Stimulated activated CD8-positive, alpha-beta memory T cell treated with anti-CD3 and anti-CD28 coated beads, Interleukin-7, amount 100 ng/mL, for 48 hours (primary cell): ENCODE data around the gene IZUMO4.

ENCODE experiments used
- DNase-seq, 2 donors: peaks; one replicate each; pipeline ENCODE4 v3.0.0-alpha.2; 2020; ENCODE audit warnings: low read depth in 1 of 2; ENCODE audit errors: extremely low read depth in 1 of 2

Gene IZUMO4

DNA sequence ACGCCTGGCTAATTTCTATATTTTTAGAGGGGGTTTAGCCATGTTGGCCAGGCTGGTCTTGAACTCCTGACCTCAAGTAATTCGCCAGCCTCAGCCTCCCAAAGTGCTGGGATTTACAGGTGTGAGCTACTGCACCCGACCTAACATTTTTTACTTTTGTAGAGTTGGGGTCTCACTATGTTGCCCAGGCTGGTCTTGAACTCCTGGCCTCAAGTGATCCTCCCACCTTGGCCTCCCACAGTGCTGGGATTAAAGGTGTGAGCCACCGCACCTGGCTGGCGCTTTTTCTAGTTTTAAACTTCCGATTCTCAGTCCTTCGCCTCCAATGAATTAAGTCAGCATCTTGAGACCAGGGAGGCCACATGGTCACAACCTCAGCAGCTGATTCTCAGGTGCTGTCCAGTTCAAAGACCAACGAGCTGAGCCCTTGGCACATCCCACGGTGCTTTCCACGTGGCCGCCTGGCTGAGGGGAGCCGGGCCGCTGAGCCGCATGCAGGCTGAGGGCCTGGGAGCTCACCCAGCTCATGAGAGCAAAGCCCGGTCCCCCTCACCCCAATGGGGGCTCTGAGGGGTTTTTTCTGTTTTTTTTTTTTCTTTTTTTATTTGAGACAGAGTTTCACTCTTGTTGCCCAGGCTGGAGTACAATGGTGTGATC, 45.6 kb downstream of the IZUMO4 start:
- no peak for DNase-seq

DNA sequence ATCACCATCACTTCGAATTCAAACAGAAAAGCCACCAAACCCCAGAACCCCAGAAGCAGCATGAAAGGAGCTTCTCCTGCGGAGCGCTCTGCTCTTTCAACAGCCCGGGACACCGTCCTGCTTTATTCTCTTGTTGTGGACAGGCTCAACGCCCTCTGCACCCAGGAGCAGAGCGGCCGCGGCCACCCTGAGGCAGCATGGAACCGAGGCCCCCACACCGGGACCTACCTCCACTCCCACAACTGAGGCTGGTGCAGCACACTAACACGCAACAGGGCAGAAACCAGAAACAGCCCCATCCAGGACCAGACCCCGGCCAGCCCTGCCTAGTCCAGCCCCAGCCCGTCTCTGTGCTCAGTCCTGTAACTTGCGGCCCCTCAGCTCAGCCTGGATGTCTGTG, 47.5 kb downstream of the IZUMO4 start:
- no peak for DNase-seq

DNA sequence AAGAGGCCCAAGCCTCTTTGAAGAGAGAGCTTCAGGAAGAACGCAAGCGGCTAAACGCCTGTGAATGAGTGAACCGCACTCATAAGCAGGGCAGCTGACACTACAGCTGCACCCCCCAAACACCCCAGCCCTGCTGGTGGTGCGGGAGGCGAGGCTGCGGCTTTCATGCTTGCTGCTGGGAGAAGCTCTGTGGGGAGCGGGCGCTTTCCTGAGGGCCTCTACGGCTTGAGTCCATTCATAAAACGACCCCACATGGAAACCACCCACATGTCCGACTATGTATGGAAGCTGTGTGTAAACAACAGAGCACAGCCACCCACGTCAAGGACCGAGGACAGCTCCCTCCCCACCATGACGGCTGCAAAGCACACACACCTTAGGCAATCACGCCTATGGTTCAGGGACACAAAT, 49.1 kb downstream of the IZUMO4 start:
- DNase-seq: no peak

DNA sequence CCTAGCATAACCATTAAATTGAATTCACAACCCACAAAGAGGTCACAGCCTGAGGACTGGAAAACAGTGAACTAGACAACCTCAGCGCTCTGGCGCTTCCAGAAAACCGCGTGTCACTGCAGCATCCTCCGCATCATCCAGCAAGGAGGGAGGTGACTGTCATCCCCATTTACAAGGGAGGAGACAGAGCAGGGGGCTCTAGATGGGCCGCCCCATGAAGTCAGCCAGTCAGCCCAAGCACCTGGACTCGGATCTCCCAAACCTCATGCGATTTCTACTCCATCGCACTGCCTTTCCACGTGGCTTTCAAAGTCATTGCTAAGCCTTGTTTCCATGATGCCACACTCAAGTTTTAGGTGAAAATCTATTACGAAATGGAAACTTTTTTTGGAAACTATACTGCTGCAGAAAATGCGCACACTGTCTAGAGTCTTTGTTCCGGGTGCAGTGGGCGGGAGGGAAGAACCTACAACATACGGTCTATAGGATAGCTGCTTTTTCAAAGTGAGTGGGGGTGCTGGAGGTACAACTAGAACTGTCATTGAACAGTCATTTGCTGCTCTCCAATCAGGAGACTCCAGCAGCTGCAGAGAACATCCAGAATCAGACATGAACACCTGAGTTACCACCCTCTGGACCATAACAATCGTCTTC, 51.9 kb downstream of the IZUMO4 start:
- DNase-seq: no peak
